Stimulated activated CD4-positive, alpha-beta T cell treated with anti-CD3 and anti-CD28 coated beads, Interleukin-1b, Interleukin-23, amount 100 ng/mL, for 4 hours (primary cell): Measurements from ENCODE around the gene LEFTY2.
"Not testable (repeated sequence)": the region's sequence is repeated elsewhere in the genome, so short reads cannot be mapped to it uniquely, and the experiment has no call there.

Experiments used
- DNase-seq, 2 donors: peaks; one replicate each; pipeline ENCODE4 v3.0.0-alpha.2; 2020; ENCODE audit warnings: low read depth in 2 of 2

LEFTY2 gene, protein sequence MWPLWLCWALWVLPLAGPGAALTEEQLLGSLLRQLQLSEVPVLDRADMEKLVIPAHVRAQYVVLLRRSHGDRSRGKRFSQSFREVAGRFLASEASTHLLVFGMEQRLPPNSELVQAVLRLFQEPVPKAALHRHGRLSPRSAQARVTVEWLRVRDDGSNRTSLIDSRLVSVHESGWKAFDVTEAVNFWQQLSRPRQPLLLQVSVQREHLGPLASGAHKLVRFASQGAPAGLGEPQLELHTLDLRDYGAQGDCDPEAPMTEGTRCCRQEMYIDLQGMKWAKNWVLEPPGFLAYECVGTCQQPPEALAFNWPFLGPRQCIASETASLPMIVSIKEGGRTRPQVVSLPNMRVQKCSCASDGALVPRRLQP

DNA sequence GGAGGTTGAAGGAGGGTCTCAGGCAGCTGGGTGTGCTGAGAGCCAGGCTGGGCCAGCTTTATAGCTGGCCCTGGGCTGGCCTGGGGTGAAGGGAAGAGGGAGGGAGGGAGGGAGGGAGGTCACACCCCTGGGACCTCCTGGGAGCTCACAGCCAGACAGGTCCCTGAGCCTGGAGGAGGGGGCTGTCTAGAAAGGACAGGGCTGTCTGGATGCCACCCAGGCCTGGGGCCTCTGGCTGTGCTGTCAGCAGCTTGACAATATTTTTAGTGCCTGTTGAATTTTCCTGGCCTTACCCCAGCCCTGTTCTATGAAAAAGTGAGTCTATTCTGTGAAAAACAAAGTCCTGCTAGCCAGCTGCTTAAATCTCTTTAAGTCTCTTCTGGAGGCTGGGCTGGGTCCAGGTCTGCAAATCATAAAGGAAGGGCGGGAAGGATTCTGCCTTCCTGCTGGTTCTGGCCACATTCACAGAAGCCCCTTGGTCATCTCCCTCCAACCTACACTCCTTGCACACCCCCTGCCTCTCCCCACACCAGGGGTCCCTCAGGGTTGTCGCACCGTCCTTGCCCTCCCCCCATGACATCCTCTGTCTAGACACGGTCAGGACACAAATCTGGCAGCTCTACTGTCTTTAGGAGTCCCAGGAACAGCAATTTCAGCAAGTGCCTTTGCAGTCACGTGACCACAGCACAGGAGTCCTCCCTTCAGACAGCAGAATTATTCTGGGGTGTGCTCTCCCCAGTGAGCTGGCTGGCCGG, at the start of gene LEFTY2:
LEFTY2 (minus strand) TSS at position 34 of the 755 bp plus-strand sequence. CDS start 80 bp downstream, outside the sequence.
- no peak for DNase-seq

DNA sequence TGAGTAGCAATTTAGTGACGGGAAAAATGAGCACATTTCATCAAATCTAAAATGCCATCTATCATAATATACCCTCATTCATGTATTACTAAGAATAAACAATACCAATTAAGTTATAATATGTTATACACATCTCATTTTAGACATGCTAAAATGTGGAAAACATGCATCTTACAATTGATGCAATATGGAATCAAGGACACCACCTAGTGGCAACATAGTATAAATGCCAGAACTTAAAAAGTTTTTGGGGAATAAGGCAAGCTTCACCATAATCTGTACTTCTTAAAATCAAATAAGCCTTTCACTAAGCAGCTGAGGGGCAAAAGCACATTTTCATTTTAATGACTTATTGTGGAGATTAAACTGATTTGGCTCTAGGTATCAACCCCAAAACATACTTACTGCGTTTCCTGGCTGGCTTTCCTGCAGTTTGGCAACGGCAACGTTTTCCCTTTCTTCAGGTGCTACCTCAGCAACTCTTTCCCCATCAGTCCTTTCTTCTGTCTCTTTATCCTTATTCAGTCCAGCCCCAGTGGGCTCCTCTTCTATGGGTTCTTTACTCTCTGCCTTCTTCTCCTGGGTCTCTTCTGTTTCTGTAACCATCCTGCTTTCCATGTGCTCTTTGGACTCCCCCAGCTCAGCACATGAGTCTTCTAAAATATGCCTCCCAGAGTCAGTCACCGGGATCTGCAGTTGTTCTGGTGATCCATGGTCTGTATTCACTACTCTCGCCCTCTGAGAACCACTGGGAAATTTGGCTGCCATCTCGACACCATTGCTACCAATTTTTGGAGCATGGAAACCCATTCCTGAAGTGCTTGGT, 46.7 kb upstream of the LEFTY2 start:
- DNase-seq = no peak

DNA sequence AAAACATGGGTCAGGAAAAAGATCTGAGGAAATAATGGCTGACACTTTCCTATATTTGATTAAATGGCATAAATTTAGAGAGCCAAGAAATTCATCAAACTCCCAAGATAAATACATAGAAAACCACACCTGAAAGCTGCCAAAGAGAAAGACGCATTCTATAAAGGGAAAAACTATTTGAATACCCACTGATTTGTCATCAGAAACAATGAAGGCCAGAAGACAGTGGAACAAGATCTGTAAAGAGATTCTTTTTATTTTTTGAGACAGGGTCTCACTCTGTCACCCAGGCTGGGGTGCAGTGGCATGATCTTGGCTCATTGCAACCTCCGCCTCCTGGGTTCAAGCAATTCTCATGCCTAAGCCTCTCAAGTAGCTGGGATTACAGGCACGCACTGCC, 40.7 kb upstream of the LEFTY2 start:
- DNase-seq = no peak

DNA sequence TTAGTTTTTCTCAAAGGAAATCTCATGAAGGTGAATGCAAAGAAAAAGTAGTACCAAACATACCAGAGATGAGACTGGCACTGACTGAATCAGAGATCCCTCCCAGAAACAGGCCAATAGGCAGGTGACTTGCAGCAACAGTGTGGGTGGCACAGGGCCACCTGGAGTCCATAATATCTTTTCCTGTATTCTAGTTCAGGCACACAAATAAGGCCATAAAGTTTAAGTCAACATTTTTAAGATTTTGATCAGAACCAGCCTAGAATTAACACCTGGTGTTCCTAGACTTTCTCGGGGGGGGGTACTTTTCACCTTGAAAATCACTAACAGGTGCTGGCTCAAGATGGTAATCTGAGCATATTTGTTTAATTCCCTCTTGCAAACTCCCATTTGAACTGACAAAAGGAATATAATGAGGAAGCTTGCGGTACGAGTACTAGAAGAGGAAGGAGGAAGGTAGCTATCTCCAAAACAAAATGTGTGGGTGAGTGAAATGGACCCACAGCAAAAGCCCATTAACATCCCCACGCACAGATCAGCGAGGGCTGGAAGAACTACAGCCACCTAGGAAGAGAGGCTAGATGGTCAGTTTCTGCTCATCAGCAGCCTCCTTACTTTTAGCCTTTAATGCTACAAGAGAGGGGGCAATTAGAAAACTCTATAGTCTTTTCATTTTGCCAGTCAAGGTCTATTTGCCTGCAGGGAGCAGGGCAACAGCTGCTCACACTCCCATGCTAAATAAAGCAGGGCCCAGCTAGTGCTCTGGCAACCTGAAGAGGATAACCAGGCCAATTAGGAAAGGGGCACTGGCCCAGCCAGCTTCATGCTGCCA, 39.2 kb upstream of the LEFTY2 start:
- DNase-seq = no peak

DNA sequence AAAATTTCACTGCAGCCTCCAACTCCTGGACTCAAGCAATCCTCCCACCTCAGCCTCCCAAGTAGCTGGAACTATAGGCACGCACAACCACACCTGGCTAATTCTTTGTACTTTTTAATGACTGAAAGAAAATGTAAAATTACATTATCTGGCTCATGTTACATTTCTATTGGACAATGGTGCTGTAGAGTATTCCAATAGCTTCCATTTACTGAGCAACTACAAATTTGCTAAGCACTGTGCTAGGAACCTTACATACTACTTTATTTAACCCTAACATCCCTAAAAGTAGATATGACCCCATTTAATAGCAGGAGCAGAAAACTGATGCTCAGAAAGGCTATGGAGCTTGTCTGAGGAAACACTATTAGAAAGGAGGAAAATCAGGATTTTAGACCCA, 38.4 kb upstream of the LEFTY2 start:
- DNase-seq = no peak

DNA sequence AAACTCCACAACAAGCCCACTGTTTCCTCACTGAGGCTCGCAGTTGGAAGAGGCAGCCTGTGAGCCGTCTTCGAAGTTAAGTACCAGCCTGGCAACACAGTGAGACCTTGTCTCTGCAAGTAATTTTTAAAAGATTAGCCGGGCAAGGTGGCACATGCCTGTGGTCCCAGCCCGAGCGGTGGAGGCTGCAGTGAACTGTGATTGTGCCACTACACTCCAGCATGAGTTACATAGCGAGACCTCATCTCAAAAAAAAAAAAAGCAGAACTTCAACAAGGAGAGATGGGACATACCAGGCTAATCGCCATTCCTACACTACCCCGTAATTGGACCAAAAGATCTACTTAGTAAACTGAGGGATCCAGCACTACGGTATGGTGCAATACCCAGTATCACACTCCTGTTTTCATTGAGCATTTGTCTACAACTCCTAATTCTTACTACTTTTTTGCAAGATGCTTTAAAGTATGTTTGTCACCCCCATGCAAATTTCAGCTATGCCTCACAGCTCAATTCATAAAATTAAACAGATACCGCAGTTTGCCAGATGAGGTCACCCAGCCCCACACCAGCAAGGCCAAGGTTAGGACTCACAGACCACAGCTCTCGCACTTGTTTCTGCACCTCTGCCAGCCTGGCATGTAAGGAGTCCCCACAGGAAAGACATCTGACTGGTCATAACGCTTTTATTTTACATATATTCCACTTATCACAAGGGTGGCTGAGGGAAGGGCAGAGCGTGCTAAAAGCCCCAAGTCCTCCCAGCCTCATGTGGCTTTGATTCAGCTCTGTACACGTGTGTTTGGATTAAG, 37.1 kb upstream of the LEFTY2 start:
- DNase-seq = no peak

DNA sequence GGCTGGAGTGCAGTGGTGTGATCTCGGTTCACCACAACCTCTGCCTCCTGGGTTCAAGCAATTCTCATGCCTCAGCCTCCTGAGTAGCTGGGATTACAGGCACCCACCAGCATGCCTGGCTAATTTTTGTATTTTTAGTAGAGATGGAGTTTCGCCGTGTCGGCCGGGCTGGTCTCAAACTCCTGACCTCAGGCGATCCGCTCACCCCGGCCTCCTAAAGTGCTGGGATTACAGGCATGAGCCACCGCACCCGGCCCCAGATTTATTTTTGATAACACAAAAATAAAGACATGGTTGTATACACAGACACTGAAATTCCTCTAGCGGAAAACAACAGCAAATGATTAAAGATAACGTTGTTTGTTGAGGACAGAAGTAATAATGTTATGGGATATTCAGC, 34.1 kb upstream of the LEFTY2 start:
- DNase-seq = not testable (repeated sequence)

DNA sequence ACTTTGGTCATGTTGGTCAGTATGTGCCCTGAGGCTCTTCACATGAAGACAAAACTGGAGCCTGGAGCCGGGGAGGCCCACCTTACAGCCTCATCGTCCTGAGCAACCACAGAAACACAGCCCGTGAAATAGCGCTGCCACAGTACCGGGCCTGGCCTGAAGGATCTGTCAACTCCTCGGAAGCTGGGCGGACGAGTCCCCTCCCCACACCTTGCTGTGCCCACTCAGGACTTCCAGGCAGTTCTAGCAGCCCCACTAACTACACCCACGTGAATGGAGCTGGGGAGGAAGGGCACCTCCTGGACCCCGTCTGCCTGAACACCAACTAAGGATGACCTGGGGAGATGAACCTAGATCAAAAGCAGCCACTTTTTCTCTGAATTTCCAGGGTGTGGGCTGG, 33.4 kb upstream of the LEFTY2 start:
- no peak for DNase-seq

DNA sequence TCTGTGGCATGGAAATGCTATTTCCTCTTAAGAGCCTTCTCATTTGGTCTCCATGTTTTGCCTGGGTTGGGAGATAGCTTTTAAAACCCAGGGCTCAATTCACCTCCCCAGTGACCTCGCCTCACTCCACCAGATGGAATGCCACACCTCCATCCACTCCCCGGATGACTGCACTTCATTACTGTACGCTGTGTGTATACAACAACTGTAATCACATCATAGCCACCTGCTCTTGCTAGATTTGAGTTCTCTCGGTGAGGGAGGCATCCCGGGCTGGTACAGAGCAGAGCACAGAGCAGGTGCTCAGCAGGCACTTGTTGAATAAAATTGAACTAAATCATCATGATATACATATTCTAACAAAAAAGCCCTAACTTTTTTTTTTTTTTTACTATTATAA, 32.1 kb upstream of the LEFTY2 start:
- DNase-seq = no peak

DNA sequence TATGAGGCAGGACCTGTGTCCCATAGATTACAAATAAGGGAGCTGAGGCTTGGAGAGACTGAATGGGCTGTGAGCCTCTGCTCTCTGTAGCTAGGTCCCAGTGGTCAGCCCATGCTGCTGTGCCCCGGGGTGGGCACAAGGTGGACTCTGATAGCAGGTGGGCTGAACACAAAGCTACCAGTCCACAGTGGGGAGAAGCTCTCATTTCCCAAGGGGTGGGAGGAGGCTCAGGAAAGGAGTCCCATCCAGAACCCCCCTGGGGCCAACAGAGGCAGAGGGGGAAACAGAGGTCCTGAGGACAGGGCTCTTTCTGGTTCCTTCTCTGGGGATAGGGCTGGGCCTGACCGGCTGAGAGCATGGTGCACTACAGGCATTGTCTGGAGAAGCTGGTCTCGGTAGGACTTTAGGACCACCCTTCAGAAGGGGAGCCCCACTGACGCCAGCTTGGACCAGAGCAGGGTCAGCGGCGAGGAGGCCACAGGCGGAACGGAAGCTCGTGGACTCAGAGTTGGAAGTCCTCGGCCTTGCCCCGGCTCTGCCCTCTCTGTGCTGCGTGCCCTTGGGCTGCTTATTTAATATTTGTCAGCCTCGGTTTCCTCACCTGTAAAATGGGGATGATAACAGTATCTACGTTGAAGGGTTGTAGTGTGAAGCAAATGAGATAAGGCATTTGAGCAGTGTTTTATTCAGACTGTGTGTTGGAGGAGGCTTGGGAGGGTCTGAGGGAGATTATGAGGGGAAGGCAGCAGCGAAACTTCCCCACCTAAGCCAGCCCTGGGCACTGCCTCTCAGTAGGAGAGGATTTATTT, 31.5 kb upstream of the LEFTY2 start:
- DNase-seq = no peak

DNA sequence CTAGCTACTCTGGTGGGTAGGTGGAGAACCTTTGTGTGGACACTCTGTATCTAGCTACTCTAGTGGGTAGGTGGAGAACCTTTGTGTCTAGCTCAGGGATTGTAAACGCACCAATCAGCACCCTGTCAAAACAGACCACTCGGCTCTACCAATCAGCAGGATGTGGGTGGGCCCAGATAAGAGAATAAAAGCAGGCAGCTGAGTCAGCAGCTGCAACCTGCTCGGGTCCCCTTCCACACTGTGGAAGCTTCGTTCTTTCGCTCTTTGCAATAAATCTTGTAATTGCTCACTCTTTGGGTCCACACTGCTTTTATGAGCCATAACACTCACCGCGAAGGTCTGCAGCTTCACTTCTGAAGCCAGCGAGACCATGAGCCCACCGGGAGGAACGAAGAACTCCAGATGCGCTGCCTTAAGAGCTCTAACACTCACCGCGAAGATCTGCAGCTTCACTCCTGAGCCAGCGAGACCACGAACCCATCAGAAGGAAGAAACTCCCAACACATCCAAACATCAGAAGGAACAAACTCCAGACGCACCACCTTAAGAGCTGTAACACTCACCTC, 29.7 kb upstream of the LEFTY2 start:
- DNase-seq = not testable (repeated sequence)

DNA sequence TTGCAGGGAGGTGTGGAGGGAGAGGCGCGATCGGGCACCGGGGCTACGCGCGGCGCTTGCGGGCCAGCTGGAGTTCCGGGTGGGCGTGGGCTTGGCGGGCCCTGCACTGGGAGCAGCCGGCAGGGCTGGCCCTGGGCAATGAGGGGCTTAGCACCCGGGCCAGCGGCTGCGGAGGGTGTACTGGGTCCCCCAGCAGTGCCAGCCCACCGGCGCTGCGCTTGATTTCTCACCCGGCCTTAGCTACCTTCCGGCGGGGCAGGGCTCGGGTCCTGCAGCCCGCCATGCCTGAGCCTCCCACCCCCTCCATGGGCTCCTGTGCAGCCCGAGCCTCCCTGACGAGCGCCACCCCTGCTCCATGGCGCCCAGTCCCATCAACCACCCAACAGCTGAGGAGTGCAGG, 28.7 kb upstream of the LEFTY2 start:
- not testable (repeated sequence) for DNase-seq

DNA sequence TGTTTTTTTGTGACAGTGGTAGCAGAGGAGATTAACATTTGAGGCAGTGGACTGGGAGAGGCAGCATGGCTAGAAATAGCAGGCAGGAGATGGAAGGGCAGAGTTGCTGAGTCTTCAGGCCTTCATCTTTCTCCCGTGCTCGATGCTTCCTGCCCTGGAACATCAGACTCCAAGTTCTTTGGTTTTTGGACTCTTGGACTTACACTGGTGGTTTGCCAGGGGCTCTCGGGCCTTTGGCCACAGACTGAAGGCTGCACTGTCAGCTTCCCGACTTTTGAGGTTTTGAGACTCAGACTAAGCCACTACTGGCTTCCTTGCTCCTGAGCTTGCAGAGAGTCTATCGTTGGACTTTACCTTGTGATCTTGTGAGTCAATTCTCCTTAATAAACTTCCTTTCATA, 24.2 kb upstream of the LEFTY2 start:
- DNase-seq = no peak

DNA sequence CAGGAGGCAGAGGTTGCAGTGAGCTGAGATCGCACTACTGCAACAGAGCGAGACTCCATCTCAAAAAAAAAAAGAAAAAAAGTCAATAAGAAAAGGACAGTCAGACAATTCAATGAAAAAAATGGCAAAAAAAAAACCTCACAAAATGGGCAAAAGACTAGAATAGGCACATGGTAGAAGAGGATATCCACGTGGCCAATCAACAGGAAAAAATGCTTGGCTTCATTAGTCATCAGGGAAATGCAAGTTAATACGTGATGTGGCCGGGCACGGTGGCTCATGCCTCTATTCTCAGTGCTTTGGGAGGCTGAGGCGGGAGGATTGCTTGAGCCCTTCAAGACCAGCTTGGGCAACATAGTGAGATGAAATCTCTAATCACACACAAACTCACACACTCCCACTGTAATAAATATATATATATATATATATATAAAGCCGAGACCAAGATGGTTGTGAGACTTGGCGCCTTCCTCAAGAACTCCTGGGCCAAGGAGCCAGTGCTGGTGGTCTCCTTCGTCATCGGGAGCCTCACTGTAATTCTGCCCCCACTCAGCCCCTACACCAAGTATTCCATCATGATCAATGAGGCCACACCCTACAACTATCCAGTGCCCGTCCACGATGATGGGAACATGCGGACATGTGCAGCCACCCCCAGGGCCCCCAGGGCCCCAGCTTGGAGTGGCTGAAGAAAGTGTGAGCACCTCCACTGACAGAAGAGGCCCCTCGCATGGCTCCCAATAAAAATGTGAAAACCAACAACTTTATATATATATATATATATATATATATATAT, 22.9 kb upstream of the LEFTY2 start:
- no peak for DNase-seq

DNA sequence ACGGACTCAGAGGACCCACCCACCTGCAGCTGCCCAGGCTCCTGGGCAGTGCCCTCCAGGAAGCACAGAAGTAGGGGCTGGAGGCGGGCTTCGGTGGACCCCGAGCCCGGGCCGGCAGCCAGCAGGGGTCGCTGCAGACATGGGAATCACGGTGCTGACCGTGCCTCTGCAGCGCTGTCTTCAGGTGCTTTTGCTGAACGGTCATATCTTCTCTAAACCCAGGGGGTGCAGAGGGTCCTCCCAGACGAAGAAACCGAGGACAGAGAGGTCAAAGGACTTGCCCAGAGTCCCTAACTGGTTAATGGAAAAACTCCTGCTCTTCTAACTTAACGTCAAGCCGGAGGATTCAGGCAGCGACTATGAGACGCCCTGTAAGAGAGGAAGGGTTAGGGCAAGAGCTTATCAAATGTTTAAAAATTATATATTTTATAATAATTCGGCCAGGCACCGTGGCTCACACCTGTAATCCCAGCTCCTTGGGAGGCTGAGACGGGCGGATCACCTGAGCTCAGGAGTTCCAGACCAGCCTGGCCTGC, 21.5 kb upstream of the LEFTY2 start:
- peak; percentile 43 to 59 for DNase-seq

DNA sequence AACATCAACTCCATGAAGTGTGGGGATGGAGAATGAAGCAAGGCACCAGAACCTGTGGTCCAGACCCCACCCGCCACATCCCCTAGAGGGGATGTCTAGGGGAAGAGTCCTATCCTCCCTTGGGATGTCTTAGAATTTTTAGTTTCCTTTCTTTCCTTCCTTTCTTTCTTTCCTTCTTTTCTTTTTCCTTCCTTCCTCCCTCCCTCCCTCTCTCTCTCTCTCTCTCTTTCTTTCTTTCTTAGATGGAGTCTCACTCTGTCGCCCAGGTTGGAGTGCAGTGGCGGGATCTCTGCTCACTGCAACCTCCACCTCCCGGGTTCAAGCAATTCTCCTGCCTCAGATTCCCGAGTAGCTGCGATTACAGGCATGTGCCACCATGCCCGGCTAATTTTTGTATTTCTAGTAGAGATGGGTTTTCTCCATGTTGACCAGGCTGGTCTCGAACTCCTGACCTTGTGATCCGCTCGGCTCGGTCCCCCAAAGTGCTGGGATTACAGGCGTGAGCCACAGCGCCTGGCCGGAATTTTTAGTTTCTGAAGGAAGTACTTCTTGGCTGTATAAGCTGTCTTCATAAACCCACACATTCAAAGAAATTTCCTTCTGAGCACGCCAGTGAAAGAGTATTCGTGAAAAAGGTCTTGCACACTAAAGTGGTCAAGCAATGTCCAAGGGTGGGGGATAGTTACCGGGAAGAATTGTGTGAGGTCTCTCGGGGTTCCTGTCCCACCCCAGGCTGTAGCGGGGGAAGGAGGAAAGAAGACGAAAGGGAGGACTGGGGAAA, 20.8 kb upstream of the LEFTY2 start:
- DNase-seq = no peak

DNA sequence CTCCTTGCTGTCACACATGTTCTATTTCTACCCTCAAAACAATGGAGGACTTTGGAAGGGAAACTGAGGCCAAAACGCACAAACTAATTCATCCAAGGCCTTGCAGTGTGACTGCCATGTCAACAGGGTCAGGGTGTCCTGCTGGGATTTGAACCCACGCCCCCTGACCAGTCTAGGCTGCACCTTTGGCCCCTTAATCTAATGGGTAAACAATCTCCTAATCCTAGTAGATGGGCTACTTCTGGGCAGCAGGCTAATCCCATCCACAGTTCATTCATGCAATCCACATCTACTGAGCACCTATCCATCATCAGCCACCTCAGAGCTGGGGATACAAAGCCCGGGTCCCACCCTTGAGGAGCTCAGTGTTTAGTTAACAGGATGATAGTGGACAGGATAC, 17.0 kb upstream of the LEFTY2 start:
- no peak for DNase-seq

DNA sequence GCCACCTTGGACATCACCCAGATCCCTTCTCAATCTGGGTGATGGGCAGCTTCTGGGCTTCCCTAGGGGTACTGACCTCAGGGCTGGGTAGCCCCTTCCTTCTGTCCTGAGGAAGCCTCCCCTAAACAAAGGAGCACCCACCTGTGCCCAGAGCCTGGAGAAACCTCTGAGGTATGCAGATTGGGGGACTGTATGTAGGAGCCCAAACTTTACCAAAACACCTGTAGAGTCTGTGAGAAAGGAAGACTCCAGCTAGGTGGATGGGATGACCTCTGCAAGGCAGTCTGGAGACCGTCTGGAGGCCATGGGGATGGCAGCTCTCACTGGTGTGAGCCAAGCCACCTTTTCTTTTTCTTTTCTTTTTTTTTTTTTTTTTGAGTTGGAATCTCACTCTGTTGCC, 13.7 kb upstream of the LEFTY2 start:
- no peak for DNase-seq
